ENCODE results near the gene NSF. TPM values are rescaled to one million over a fixed set of nuclear protein-coding genes. Genes with fewer than 3 reads are reported as not detected.
A peak's percentile ranks its signal among the peaks of the same experiment; 100 is the strongest.

The NSF gene
- total RNA-seq, 1 experiment from 2014 or later, result 35.9 TPM

GRCh38 chr17:46774108-46774737, 183.8 kb downstream of the NSF start:
- ChIA-PET CTCF (no interaction called here), POLR2A (ENCODE audit: low non-redundant PET) (interaction anchor here (0.6 kb wide), 1 partner anchor 71 kb away, joined by 7 read pairs; no protein-coding TSS in a partner anchor)
- Histone ChIP-seq H3K4me1 (ENCODE audit: insufficient read depth, low read length, poor library complexity, severe bottlenecking) (no peaks in the 10 kb centered on the region), H3K36me3 (ENCODE audit: insufficient read depth, low read length, poor library complexity, severe bottlenecking) (no peaks in the 10 kb centered on the region), H3K4me3 (ENCODE audit: low read depth, low read length, poor library complexity, severe bottlenecking) (no peak overlapping the region), H3K9me3 (ENCODE audit: low read depth, low read length, poor library complexity, severe bottlenecking) (no peaks in the 10 kb centered on the region), H3K27me3 (replicated peaks; ENCODE audit: insufficient read depth, low read depth, low read length, poor library complexity) (no peaks in the 10 kb centered on the region), H3K27ac (ENCODE audit: low read depth, low read length, poor library complexity, severe bottlenecking) (no peak overlapping the region)
- intact Hi-C loops (cut with micrococcal nuclease; ENCODE audit: unreplicated experiment), result no loop called here
- no peak for TF ChIP-seq EZH2 (IDR thresholded peaks at IDR 0.05; ENCODE audit: borderline replicate concordance, low read depth, low read length, poor library complexity, severe bottlenecking)
- TF ChIP-seq CTCF (conservative IDR thresholded peaks at IDR 0.05; ENCODE audit: low read depth, low read length), result no peak
- BruUV-seq (replicated peaks), result no TSS peak
- DNase-seq (ENCODE audit: low spot score), result no peak

GRCh38 chr17:46776298-46777005, 186.0 kb downstream of the NSF start:
- Histone ChIP-seq H3K9me3 (ENCODE audit: low read depth, low read length, poor library complexity, severe bottlenecking) (no peaks in the 10 kb centered on the region), H3K4me1 (ENCODE audit: insufficient read depth, low read length, poor library complexity, severe bottlenecking) (no peaks in the 10 kb centered on the region), H3K27ac (ENCODE audit: low read depth, low read length, poor library complexity, severe bottlenecking) (no peak overlapping the region), H3K36me3 (ENCODE audit: insufficient read depth, low read length, poor library complexity, severe bottlenecking) (no peaks in the 10 kb centered on the region), H3K4me3 (ENCODE audit: low read depth, low read length, poor library complexity, severe bottlenecking) (no peak overlapping the region), H3K27me3 (replicated peaks; ENCODE audit: insufficient read depth, low read depth, low read length, poor library complexity) (no peaks in the 10 kb centered on the region)
- POLR2A ChIA-PET (ENCODE audit: low non-redundant PET), result no interaction called here
- intact Hi-C loops (cut with micrococcal nuclease; ENCODE audit: unreplicated experiment), result no loop called here
- no peak for TF ChIP-seq EZH2 (IDR thresholded peaks at IDR 0.05; ENCODE audit: borderline replicate concordance, low read depth, low read length, poor library complexity, severe bottlenecking)
- no peak for TF ChIP-seq CTCF (conservative IDR thresholded peaks at IDR 0.05; ENCODE audit: low read depth, low read length)
- no peak for DNase-seq (ENCODE audit: low spot score)
- CTCF ChIA-PET, result no interaction called here
- BruUV-seq (replicated peaks), result no TSS peak

GRCh38 chr17:46777943-46778915, 187.8 kb downstream of the NSF start:
- no TSS peak for BruUV-seq (replicated peaks)
- Histone ChIP-seq H3K4me3 (ENCODE audit: low read depth, low read length, poor library complexity, severe bottlenecking) (no peak overlapping the region), H3K36me3 (ENCODE audit: insufficient read depth, low read length, poor library complexity, severe bottlenecking) (no peaks in the 10 kb centered on the region), H3K27me3 (replicated peaks; ENCODE audit: insufficient read depth, low read depth, low read length, poor library complexity) (no peaks in the 10 kb centered on the region), H3K27ac (ENCODE audit: low read depth, low read length, poor library complexity, severe bottlenecking) (no peak overlapping the region), H3K4me1 (ENCODE audit: insufficient read depth, low read length, poor library complexity, severe bottlenecking) (no peaks in the 10 kb centered on the region), H3K9me3 (ENCODE audit: low read depth, low read length, poor library complexity, severe bottlenecking) (no peaks in the 10 kb centered on the region)
- POLR2A ChIA-PET (ENCODE audit: low non-redundant PET), result no interaction called here
- TF ChIP-seq CTCF (conservative IDR thresholded peaks at IDR 0.05; ENCODE audit: low read depth, low read length), result no peak
- TF ChIP-seq EZH2 (IDR thresholded peaks at IDR 0.05; ENCODE audit: borderline replicate concordance, low read depth, low read length, poor library complexity, severe bottlenecking), result no peak
- intact Hi-C loops (cut with micrococcal nuclease; ENCODE audit: unreplicated experiment), result no loop called here
- CTCF ChIA-PET, result no interaction called here
- peak; percentile 29 for DNase-seq (ENCODE audit: low spot score)

All from A673 (cell line).